HCT116 (cell line): ENCODE results near the gene HAT1. TPM values are rescaled to one million over a fixed set of nuclear protein-coding genes. Genes with fewer than 3 reads are reported as not detected.

Experiments used
- ATAC-seq: fragments of 200-7000 bp; cut with Tn5 transposase; 2 replicates; pipeline ENCODE4 v1.9.1; 2020; ENCODE audit warnings: mild to moderate bottlenecking, moderate library complexity
- BruUV-seq: library from RNA; stranded (reverse); fragments of 400-500 nt; replicated peaks from 2 replicates; lab custom pipeline; 2021; lab: Mats Ljungman, UMichigan
- CTCF ChIA-PET: fragments of 300-600 bp; sonication (Branson Sonifier 250); formaldehyde crosslinking; loops from one replicate; lab custom pipeline; 2021; ENCODE audit warnings: antibody characterized with exemption; lab: Charles Lee
- POLR2A ChIA-PET: fragments of 300-600, 350-600 bp; sonication (Branson Sonifier 250); formaldehyde crosslinking; loops from one replicate; lab custom pipeline; 2021; ENCODE audit warnings: antibody characterized with exemption; lab: Charles Lee
- RAD21 ChIA-PET, 2 experiments: fragments of 300-600 bp; sonication (Branson Sonifier 250); formaldehyde crosslinking; loops; one replicate each; lab custom pipeline; 2023; ENCODE audit warnings: low total read pairs in 2 of 2; ENCODE audit not compliant: uncharacterized antibody in 2 of 2, unreplicated experiment in 2 of 2, low non-redundant PET in 1 of 2; lab: Charles Lee
- DNase-seq: peaks from one replicate; pipeline ENCODE4 v3.0.0-alpha.2; 2010; ENCODE audit warnings: low read depth, low spot score
- H2AFZ ChIP-seq: fragments of 200-600 bp; shearing (Covaris generic), sonication (generic); 2 replicates; pipeline ENCODE4 v1.6.1; 2017; ENCODE audit warnings: low read depth, mixed run types, mixed read lengths, antibody characterized with exemption, low read length; ENCODE audit not compliant: poor library complexity, severe bottlenecking
- H3K27ac ChIP-seq: 2 replicates; pipeline ENCODE4 v1.5.1; 2012; ENCODE audit warnings: low read depth, low read length
- H3K27me3 ChIP-seq: fragments of 200-600 bp; sonication (generic); 2 replicates; pipeline ENCODE4 v1.6.1; 2016; ENCODE audit warnings: mixed run types, low read length, mixed read lengths; ENCODE audit not compliant: insufficient read depth
- H3K36me3 ChIP-seq, 2 experiments: fragments of 200-500 bp in 1 of 2; fragments of 200-600 bp in 1 of 2; sonication (Bioruptor generic) in 1 of 2; sonication (generic) in 1 of 2; 2 replicates each; pipeline versions ENCODE4 v1.5.1 to v1.6.1; 2014 to 2016; ENCODE audit warnings: low read length in 2 of 2, inconsistent platforms in 1 of 2, mixed read lengths in 1 of 2, mixed run types in 1 of 2; ENCODE audit not compliant: insufficient read depth in 2 of 2, control insufficient read depth in 1 of 2
- H3K4me1 ChIP-seq, 2 experiments: fragments of 200-600 bp in 1 of 2; sonication (generic) in 1 of 2; 2 replicates each; pipeline versions ENCODE4 v1.5.1 to v1.6.1; 2012 to 2017; ENCODE audit warnings: low read length in 2 of 2, inconsistent platforms in 1 of 2, mild to moderate bottlenecking in 1 of 2, mixed read lengths in 1 of 2, mixed run types in 1 of 2, moderate library complexity in 1 of 2; ENCODE audit not compliant: insufficient read depth in 2 of 2, control insufficient read depth in 1 of 2
- H3K4me2 ChIP-seq: fragments of 200-600 bp; sonication (generic); 2 replicates; pipeline ENCODE4 v1.6.1; 2017; ENCODE audit warnings: mixed run types, low read length, mixed read lengths
- H3K4me3 ChIP-seq, 2 experiments: fragments of 200-600 bp in 1 of 2; sonication (generic) in 1 of 2; replicated peaks in 1 of 2; 2 replicates each; pipeline ENCODE4 v1.5.1; 2011 to 2016; ENCODE audit warnings: low read length in 2 of 2, control low read depth in 1 of 2, low read depth in 1 of 2, mild to moderate bottlenecking in 1 of 2, mixed read lengths in 1 of 2, mixed run types in 1 of 2
- H3K79me2 ChIP-seq: fragments of 200-600 bp; sonication (generic); 2 replicates; pipeline ENCODE4 v1.6.1; 2017; ENCODE audit warnings: mild to moderate bottlenecking, mixed run types, low read length, moderate library complexity, mixed read lengths; ENCODE audit not compliant: insufficient read depth
- H3K9ac ChIP-seq: fragments of 200-600 bp; sonication (generic); 2 replicates; pipeline ENCODE4 v1.6.1; 2016; ENCODE audit warnings: low read length, mixed read lengths
- H3K9me2 ChIP-seq: fragments of 200-600 bp; sonication (generic), shearing (Covaris generic); 2 replicates; pipeline ENCODE4 v1.6.1; 2017; ENCODE audit warnings: mixed run types, mild to moderate bottlenecking, moderate library complexity; ENCODE audit not compliant: insufficient read depth
- H3K9me3 ChIP-seq, 2 experiments: fragments of 200-500 bp in 1 of 2; fragments of 200-600 bp in 1 of 2; sonication (Bioruptor generic) in 1 of 2; sonication (generic) in 1 of 2; 2 replicates each; pipeline ENCODE4 v1.6.1; 2014 to 2017; ENCODE audit warnings: low read length in 2 of 2, mixed read lengths in 2 of 2, inconsistent platforms in 1 of 2, low read depth in 1 of 2, mild to moderate bottlenecking in 1 of 2, mixed run types in 1 of 2, moderate library complexity in 1 of 2; ENCODE audit not compliant: control insufficient read depth in 1 of 2, insufficient read depth in 1 of 2
- H4K20me1 ChIP-seq: fragments of 200-600 bp; sonication (generic), shearing (Covaris generic); 2 replicates; pipeline ENCODE4 v1.6.1; 2017; ENCODE audit warnings: mixed run types, mild to moderate bottlenecking, moderate library complexity; ENCODE audit not compliant: insufficient read depth
- ATF3 ChIP-seq: IDR thresholded peaks from 2 replicates; pipeline ENCODE4 v1.6.1; 2012
- CBX3 ChIP-seq: IDR thresholded peaks from 2 replicates; pipeline ENCODE4 v1.6.1; 2012; ENCODE audit warnings: low read depth
- CEBPB ChIP-seq: IDR thresholded peaks from 2 replicates; pipeline ENCODE4 v1.6.1; 2012; ENCODE audit warnings: low read depth
- EZH2phosphoT487 ChIP-seq: fragments of 200-600 bp; IDR thresholded peaks from 2 replicates; pipeline ENCODE4 v1.6.1; 2018; ENCODE audit warnings: antibody characterized with exemption, borderline replicate concordance
- MAX ChIP-seq: IDR thresholded peaks from 2 replicates; pipeline ENCODE4 v1.6.1; 2012
- POLR2A ChIP-seq: IDR thresholded peaks from 2 replicates; pipeline ENCODE4 v1.7.0; 2011; ENCODE audit warnings: borderline replicate concordance; ENCODE audit not compliant: insufficient read depth, insufficient read length; ENCODE audit errors: extremely low read depth
- POLR2AphosphoS5 ChIP-seq: IDR thresholded peaks from 2 replicates; pipeline ENCODE4 v1.6.1; 2011; ENCODE audit warnings: mild to moderate bottlenecking, low read depth, low read length, moderate library complexity
- REST ChIP-seq: IDR thresholded peaks from 2 replicates; pipeline ENCODE4 v1.6.1; 2012; ENCODE audit warnings: low read depth
- SIN3A ChIP-seq: IDR thresholded peaks from 2 replicates; pipeline ENCODE4 v1.6.1; 2012; ENCODE audit warnings: low read depth
- SP1 ChIP-seq: IDR thresholded peaks from 2 replicates; pipeline ENCODE4 v1.6.1; 2012; ENCODE audit warnings: low read depth
- SRF ChIP-seq: IDR thresholded peaks from 2 replicates; pipeline ENCODE4 v1.6.1; 2012; ENCODE audit warnings: low read depth
- YY1 ChIP-seq: IDR thresholded peaks from 2 replicates; pipeline ENCODE4 v1.6.1; 2011; ENCODE audit warnings: low read length, low read depth, moderate library complexity, mild to moderate bottlenecking; ENCODE audit not compliant: insufficient replicate concordance; ENCODE audit errors: extremely low read depth
- ZNF274 ChIP-seq: fragments of 200-500 bp; sonication (Bioruptor generic); IDR thresholded peaks from 2 replicates; pipeline ENCODE4 v1.6.1; 2014; ENCODE audit warnings: mild to moderate bottlenecking, low read depth, low read length, inconsistent platforms
- intact Hi-C: fragments of 100-400 bp; cut with micrococcal nuclease; formaldehyde crosslinking; loops from 2 replicates; pipeline ENCODE4 v1.10.0; 2022
- total RNA-seq: library from RNA; stranded (reverse); gene quantifications from one replicate; pipeline ENCODE4 v1.2.1, GENCODE V29; 2021; ENCODE audit not compliant: unreplicated experiment

The HAT1 gene
- total RNA-seq, 1 experiment from 2014 or later: 72.6 TPM

GRCh38 chr2:172012677-172013391 is 90.6 kb downstream of the HAT1 start:
- ChIA-PET RAD21 (no interaction called here), POLR2A (no interaction called here), CTCF (no interaction called here)
- Histone ChIP-seq H3K27me3 (no peaks in the 10 kb centered on the region), H4K20me1 (no peaks in the 10 kb centered on the region), H3K27ac (no peak overlapping the region), H3K9me3 (no peaks in the 10 kb centered on the region), H3K4me3 (no peak overlapping the region), H3K4me2 (no peak overlapping the region), H3K36me3 (no peaks in the 10 kb centered on the region), H3K79me2 (peaks cover 10% of the 10 kb centered on the region), H3K9ac (no peak overlapping the region), H3K9me2 (no peaks in the 10 kb centered on the region), H2AFZ (no peak overlapping the region), H3K4me1 (peaks cover 9 to 24% of the 10 kb centered on the region in 2 experiments)
- BruUV-seq: no TSS peak
- ATAC-seq (no peak), DNase-seq (no peak)
- intact Hi-C loops: no loop called here
- TF ChIP-seq REST (no peak), POLR2AphosphoS5 (no peak), ZNF274 (no peak), EZH2phosphoT487 (no peak), CBX3 (no peak), YY1 (no peak), SIN3A (no peak), SP1 (no peak), MAX (no peak), ATF3 (no peak), SRF (no peak), POLR2A (no peak), CEBPB (no peak)
